Endothelial cell of coronary artery (primary cell): ENCODE results near the gene AKR1C2. TPM values are rescaled to one million over a fixed set of nuclear protein-coding genes. Genes with fewer than 3 reads are reported as not detected.

Experiments used
- total RNA-seq: library from RNA; depleted of rRNA; stranded (reverse); fragments of >200 nt; gene quantifications from 2 replicates; pipeline ENCODE4 v1.2.3, GENCODE V29; 2014

The AKR1C2 gene
- 3.5 TPM in 1 of 2 replicates, not detected in the other for total RNA-seq

GRCh38 chr10:5003127-5004029 lies at the start of gene AKR1C2:
AKR1C2 (minus strand) TSS chr10:5003857; CDS start chr10:5003835, 22 bp downstream.

DNA sequence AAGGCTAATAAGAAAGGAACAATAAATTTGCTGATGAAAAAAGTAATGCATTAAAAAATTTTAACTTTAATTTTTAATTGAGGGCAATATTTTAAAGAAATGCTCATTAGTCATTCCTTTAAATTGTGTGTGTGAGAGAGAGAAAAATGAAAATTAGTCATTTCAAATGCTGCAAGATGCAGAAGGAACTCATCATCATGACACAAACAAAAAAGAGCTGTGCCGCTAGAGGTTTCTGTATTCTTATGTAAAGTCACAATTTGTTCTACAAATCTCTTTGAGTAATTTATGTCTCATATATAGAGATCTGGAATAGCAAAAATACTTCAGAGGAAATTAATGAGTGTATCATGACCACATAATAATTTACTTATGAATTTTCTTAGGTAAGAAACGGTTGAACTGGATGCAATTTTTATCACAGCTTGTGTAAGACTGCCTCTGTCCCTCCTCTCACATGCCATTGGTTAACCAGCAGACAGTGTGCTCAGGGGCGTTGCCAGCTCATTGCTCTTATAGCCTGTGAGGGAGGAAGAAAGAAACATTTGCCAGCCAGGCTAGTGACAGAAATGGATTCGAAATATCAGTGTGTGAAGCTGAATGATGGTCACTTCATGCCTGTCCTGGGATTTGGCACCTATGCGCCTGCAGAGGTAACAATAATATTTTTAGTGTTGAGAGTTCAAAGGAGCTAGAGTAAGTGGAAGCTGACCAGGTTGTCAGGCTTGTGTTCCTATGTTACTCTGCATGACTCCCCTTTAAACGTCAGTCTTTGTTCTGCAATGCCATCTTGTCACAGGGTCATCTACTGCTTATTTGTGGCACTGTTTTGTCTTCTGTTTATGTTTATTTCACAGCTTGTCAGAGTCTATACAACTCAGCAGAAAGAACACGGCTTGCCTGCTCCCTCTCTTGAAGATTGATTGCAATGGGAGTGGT lies 40.5 kb downstream of the AKR1C2 start, which contains the start of gene AKR1C1:
TSS of gene AKR1C1 (plus strand) at position 540 of the 939 bp plus-strand sequence. CDS start at position 570, 30 bp downstream.

Other genes starting within 250 kb of the AKR1C2 start
- 7.1 and 16.5 TPM in 2 replicates for gene AKR1E2, start 177.7 kb downstream of the AKR1C2 start, total RNA-seq
- gene AKR1C1, start 40.4 kb downstream of the AKR1C2 start, total RNA-seq: 0.27 and 3.2 TPM in 2 replicates
- 40.1 and 53.4 TPM in 2 replicates for gene AKR1C3, start 90.6 kb upstream of the AKR1C2 start, total RNA-seq
- not detected in 2 replicates for gene AKR1C8, start 181.3 kb upstream of the AKR1C2 start, total RNA-seq
- gene AKR1C4, start 193.0 kb upstream of the AKR1C2 start, total RNA-seq: not detected in 2 replicates